Thoracic aorta (tissue), 2 donors: ENCODE measurements around the gene FERMT1. TPM values are rescaled to one million over a fixed set of nuclear protein-coding genes. Genes with fewer than 3 reads are reported as not detected.

ENCODE experiments used
- ATAC-seq: fragments of 150-250 bp; one replicate; pipeline ENCODE4 v1.8.0; 2017; ENCODE audit warnings: low read depth; ENCODE audit not compliant: insufficient number of reproducible peaks, low FRiP score
- DNase-seq: peaks from one replicate; pipeline ENCODE4 v3.0.0-alpha.2; 2020; ENCODE audit warnings: low spot score
- H3K27ac ChIP-seq, 2 donors: fragments of 200-600 bp; sonication (generic); 1 replicate in 1 of 2; 2 replicates in 1 of 2; pipeline ENCODE4 v1.5.1; 2016; ENCODE audit warnings: mild to moderate bottlenecking in 2 of 2, moderate library complexity in 2 of 2
- H3K27me3 ChIP-seq: fragments of 200-600 bp; sonication (generic); replicated peaks from 2 replicates; pipeline ENCODE4 v1.6.0; 2016; ENCODE audit warnings: mild to moderate bottlenecking; ENCODE audit not compliant: insufficient read depth
- H3K36me3 ChIP-seq: fragments of 200-600 bp; sonication (generic); one replicate; pipeline ENCODE4 v1.5.1; 2016
- H3K4me1 ChIP-seq, 2 donors: fragments of 200-600 bp; sonication (generic); 1 replicate in 1 of 2; 2 replicates in 1 of 2; pipeline versions ENCODE4 v1.5.1 to v1.6.0; 2016; ENCODE audit warnings: low read depth in 2 of 2, mild to moderate bottlenecking in 1 of 2; ENCODE audit not compliant: control insufficient read depth in 1 of 2
- H3K4me3 ChIP-seq: fragments of 200-600 bp; sonication (generic); 2 replicates; pipeline ENCODE4 v1.5.1; 2016; ENCODE audit warnings: mild to moderate bottlenecking
- H3K9me3 ChIP-seq: fragments of 200-600 bp; sonication (generic); 2 replicates; pipeline ENCODE4 v1.5.1; 2016
- CTCF ChIP-seq: fragments of 200-600 bp; sonication (generic); IDR thresholded peaks from one replicate; pipeline ENCODE4 v1.5.1; 2019; ENCODE audit warnings: antibody characterized with exemption
- total RNA-seq, 2 donors: library from RNA; depleted of rRNA; stranded (reverse); fragments of >200 nt; gene quantifications; one replicate each; pipeline versions ENCODE4 v1.1.0 to v1.2.3, GENCODE V29; 2016

The FERMT1 gene
- total RNA-seq, 2 donors from 2014 or later: 0.21 TPM; not detected in 1

GRCh38 chr20:6041808-6042265 is 81.0 kb downstream of the FERMT1 start:
- no peak for TF ChIP-seq CTCF
- H3K27ac ChIP-seq: no peak overlapping the region
- ATAC-seq (no peak), DNase-seq (no peak)
- no peaks in the 10 kb centered on the region for H3K4me1 ChIP-seq
- peaks cover 21% of the 10 kb centered on the region for H3K36me3 ChIP-seq
- H3K27me3 ChIP-seq: no peaks in the 10 kb centered on the region
- H3K4me3 ChIP-seq: no peak overlapping the region
- H3K9me3 ChIP-seq: no peaks in the 10 kb centered on the region

GRCh38 chr20:6040958-6041807 is 81.6 kb downstream of the FERMT1 start:
- DNase-seq (no peak), ATAC-seq (no peak)
- no peak for TF ChIP-seq CTCF
- Histone ChIP-seq H3K27me3 (no peaks in the 10 kb centered on the region), H3K36me3 (peaks cover 26% of the 10 kb centered on the region), H3K27ac (no peak overlapping the region), H3K4me1 (no peaks in the 10 kb centered on the region), H3K4me3 (no peak overlapping the region), H3K9me3 (no peaks in the 10 kb centered on the region)

GRCh38 chr20:6040540-6040939 is 82.3 kb downstream of the FERMT1 start:
- DNase-seq: no peak
- TF ChIP-seq CTCF: no peak
- no peak for ATAC-seq
- H3K4me1 ChIP-seq: no peaks in the 10 kb centered on the region
- H3K36me3 ChIP-seq: peaks cover 31% of the 10 kb centered on the region
- H3K27ac ChIP-seq: no peak overlapping the region
- no peak overlapping the region for H3K4me3 ChIP-seq
- H3K27me3 ChIP-seq: no peaks in the 10 kb centered on the region
- H3K9me3 ChIP-seq: no peaks in the 10 kb centered on the region

DNA sequence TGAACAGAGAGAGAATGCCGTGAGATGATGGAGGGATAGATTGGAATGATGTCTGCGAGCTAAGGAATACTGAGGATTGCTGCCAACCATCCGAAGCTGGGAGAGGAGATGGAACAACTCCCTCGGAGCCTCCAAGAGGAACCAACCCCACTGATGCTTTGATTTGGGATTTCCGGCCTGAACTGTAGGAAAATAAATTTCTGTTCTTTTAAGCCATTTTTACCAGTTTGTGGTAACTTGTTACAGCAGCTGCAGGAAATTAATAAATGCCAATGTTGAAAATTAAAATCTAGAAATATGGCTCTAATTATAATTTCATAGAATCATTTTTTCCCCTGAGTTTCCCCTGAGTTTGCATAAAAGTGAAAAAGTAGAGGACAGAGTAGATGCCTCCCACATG is 83.1 kb downstream of the FERMT1 start:
- Histone ChIP-seq H3K27me3 (no peaks in the 10 kb centered on the region), H3K4me1 (peaks cover 0 to 7% of the 10 kb centered on the region in 2 donors), H3K9me3 (no peaks in the 10 kb centered on the region), H3K27ac (no peak overlapping the region), H3K36me3 (peaks cover 31% of the 10 kb centered on the region), H3K4me3 (no peak overlapping the region)
- DNase-seq (no peak), ATAC-seq (no peak)
- no peak for TF ChIP-seq CTCF

- peaks cover 31% of the 10 kb centered on the region for H3K36me3 ChIP-seq
- TF ChIP-seq CTCF: no peak
- H3K27me3 ChIP-seq: no peaks in the 10 kb centered on the region
- ATAC-seq (no peak), DNase-seq (no peak)
- H3K4me1 ChIP-seq: peaks cover 5 to 18% of the 10 kb centered on the region in 2 donors
- no peaks in the 10 kb centered on the region for H3K9me3 ChIP-seq
- no peak overlapping the region for H3K27ac ChIP-seq
- no peak overlapping the region for H3K4me3 ChIP-seq
These were observed 84.6 kb downstream of the FERMT1 start for GRCh38 chr20:6038256-6038655.
